ENCODE results near the gene CARD6. TPM values are rescaled to one million over a fixed set of nuclear protein-coding genes. Genes with fewer than 3 reads are reported as not detected.
"Not testable (repeated sequence)": the region's sequence is repeated elsewhere in the genome, so short reads cannot be mapped to it uniquely, and the experiment has no call there.

CARD6 gene
- total RNA-seq, 1 donor from 2014 or later: 0.72 TPM

DNA sequence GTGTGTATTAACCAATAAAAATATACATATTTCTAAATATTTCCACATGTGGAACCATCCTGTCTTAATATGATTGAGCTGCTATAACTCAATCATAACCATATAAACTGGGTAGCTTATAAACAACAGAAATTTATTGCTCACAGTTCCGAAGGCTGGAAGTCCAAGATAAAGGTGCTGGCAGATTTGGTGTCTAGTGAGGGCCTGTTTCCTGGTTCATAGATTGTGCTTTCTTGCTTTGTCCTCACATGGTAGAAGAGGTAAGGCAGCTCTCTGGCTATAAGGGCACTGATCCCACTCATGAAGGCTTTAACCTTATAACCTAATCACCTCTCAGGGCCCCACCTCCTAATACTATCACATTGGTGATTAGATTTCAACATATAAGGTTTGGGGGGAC, 29.0 kb upstream of the CARD6 start:
- TF ChIP-seq CTCF (IDR thresholded peaks at IDR 0.05): no peak
- no peak for DNase-seq (ENCODE audit: low spot score)
- Mint-ChIP-seq H3K4me3 (ENCODE audit: unreplicated experiment) (no peak overlapping the region), H3K4me1 (ENCODE audit: low read depth) (peaks cover 5% of the 10 kb centered on the region), H3K27ac (ENCODE audit: unreplicated experiment) (no peak overlapping the region), H3K36me3 (ENCODE audit: low read depth) (no peaks in the 10 kb centered on the region), H3K9me3 (ENCODE audit: low read depth) (no peaks in the 10 kb centered on the region), H3K27me3 (ENCODE audit: low read depth) (no peaks in the 10 kb centered on the region)

DNA sequence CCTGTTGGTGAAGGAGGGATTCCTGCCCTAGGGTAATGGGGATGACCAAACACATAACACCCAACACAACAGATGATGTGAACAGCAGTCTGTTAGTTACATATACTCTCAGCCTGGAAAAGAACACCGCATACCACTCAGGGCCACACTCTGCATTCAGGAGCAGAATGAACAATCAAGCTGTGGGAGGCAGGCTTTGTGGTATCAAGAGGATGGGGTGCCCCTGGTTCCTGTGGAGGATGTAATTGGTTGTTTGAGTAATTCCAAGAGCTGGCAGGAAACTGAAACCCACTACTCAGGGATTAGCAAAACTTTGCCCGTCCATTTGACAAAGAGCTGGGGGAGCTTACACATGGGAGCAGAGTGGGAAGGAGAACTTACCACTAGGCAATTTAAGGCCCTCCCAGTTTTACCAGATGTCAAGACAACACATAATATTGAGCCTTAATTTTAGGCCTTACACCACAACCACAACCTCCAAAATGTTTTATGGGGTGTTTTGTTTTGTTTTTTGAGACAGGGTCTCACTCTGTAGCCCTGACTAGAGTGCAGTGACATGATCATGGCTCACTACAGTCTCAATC, 27.4 kb upstream of the CARD6 start:
- Mint-ChIP-seq H3K27ac (ENCODE audit: unreplicated experiment) (no peak overlapping the region), H3K27me3 (ENCODE audit: low read depth) (no peaks in the 10 kb centered on the region), H3K4me3 (ENCODE audit: unreplicated experiment) (no peak overlapping the region), H3K36me3 (ENCODE audit: low read depth) (no peaks in the 10 kb centered on the region), H3K9me3 (ENCODE audit: low read depth) (no peaks in the 10 kb centered on the region), H3K4me1 (ENCODE audit: low read depth) (no peaks in the 10 kb centered on the region)
- TF ChIP-seq CTCF (IDR thresholded peaks at IDR 0.05): no peak
- no peak for DNase-seq (ENCODE audit: low spot score)

DNA sequence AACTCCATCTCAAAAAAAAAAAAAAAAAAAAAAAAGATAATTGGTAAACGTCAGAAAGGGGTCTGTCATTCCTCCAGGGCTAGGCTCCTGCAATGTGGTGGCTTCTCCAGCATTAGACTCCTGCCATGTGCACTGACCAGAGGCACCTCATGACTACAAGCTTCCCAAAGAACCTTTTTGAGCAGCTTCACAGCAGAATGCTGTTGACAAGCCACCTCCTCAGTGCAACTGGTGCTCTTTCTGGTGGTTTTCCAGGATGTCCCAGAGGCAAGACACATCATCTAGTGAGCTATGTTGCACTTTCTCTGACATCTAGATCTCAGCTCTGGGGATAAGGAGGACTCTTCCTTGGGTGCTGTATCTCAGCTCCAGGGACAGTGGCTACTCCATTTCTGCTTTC, 17.7 kb upstream of the CARD6 start:
- peak overlapping the region; percentile 32 for H3K27ac Mint-ChIP-seq (ENCODE audit: unreplicated experiment)
- no peaks in the 10 kb centered on the region for H3K27me3 Mint-ChIP-seq (ENCODE audit: low read depth)

GRCh38 chr5:40825461-40826043, 15.6 kb upstream of the CARD6 start:
- H3K4me1 Mint-ChIP-seq (ENCODE audit: low read depth); H3K27ac Mint-ChIP-seq (ENCODE audit: unreplicated experiment); H3K4me3 Mint-ChIP-seq (ENCODE audit: unreplicated experiment); DNase-seq (ENCODE audit: low spot score); H3K27me3 Mint-ChIP-seq (ENCODE audit: low read depth); H3K9me3 Mint-ChIP-seq (ENCODE audit: low read depth): not testable (repeated sequence)
- H3K36me3 Mint-ChIP-seq (ENCODE audit: low read depth): peaks cover 29% of the 10 kb centered on the region

More for the DNA sequence above, 17.7 kb upstream of the CARD6 start:
- Mint-ChIP-seq H3K36me3 (ENCODE audit: low read depth) (peaks cover 15% of the 10 kb centered on the region), H3K4me3 (ENCODE audit: unreplicated experiment) (no peak overlapping the region), H3K4me1 (ENCODE audit: low read depth) (no peaks in the 10 kb centered on the region), H3K9me3 (ENCODE audit: low read depth) (no peaks in the 10 kb centered on the region)
- no peak for TF ChIP-seq CTCF (IDR thresholded peaks at IDR 0.05)
- DNase-seq (ENCODE audit: low spot score): no peak

DNA sequence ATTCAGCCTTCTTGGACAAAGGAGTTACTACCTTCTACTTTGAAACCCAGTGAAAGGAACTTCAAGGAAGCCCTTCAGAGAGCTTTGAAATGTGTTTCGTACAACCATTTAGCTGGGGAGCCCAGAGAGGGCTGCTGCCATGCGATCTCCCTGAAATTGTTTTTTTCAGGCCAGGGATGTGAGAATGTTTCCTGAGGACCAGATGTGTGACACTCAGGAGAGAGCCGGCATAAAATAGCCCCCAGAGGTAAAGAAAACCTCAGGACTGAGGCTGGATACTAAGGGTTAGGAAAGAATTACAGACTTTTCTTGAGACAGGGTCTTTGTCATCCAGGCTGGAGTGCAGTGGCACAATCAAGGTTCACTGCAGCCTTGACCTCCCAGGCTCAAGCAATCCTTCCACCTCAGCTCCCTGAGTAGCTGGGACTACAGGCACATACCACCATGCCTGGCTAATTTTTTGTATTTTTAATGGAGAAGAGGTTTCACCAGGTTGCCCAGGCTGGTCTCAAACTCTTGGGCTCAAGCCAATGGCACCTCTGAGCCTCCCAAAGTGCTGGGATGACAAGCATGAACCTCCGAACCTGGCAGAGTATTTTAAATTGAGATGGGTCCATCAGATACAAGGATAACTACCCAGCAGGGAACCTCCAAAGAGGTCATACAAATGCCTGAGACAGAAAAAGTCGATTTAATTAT, 14.5 kb upstream of the CARD6 start:
- Mint-ChIP-seq H3K27ac (ENCODE audit: unreplicated experiment) (no peak overlapping the region), H3K9me3 (ENCODE audit: low read depth) (no peaks in the 10 kb centered on the region), H3K4me3 (ENCODE audit: unreplicated experiment) (no peak overlapping the region), H3K27me3 (ENCODE audit: low read depth) (no peaks in the 10 kb centered on the region), H3K4me1 (ENCODE audit: low read depth) (peaks cover 10% of the 10 kb centered on the region), H3K36me3 (ENCODE audit: low read depth) (peaks cover 37% of the 10 kb centered on the region)
- no peak for DNase-seq (ENCODE audit: low spot score)
- no peak for TF ChIP-seq CTCF (IDR thresholded peaks at IDR 0.05)
